Measurements from ENCODE around the gene KDM2A.
A peak's percentile ranks its signal among the peaks of the same experiment; 100 is the strongest.

Gene KDM2A

GRCh38 chr11:67239783-67240575 lies 120.9 kb downstream of the KDM2A start (continued):
- TF ChIP-seq PPARA (CRISPR knock-in tag; IDR thresholded peaks at IDR 0.05; ENCODE audit: borderline replicate concordance) (no peak), ISL1 (CRISPR knock-in tag; IDR thresholded peaks at IDR 0.05) (no peak), ZNF8 (CRISPR knock-in tag; IDR thresholded peaks at IDR 0.05) (no peak), BACH2 (CRISPR knock-in tag; IDR thresholded peaks at IDR 0.05; ENCODE audit: borderline replicate concordance) (no peak), ZNF70 (CRISPR knock-in tag; IDR thresholded peaks at IDR 0.05) (no peak), ARNTL (CRISPR knock-in tag; IDR thresholded peaks at IDR 0.05; ENCODE audit: borderline replicate concordance, low read depth) (no peak), ZFP3 (CRISPR knock-in tag; IDR thresholded peaks at IDR 0.05) (no peak), ZC3H10 (CRISPR knock-in tag; IDR thresholded peaks at IDR 0.05) (no peak), ZNF565 (CRISPR knock-in tag; conservative IDR thresholded peaks at IDR 0.05; ENCODE audit: low read depth) (no peak)

- ATAC-seq, result peak; percentile 37
Observed at GRCh38 chr11:67240576-67241389, 121.7 kb downstream of the KDM2A start.

GRCh38 chr11:67242548-67242947 lies 123.5 kb downstream of the KDM2A start:
- TF ChIP-seq ZFP30 (CRISPR knock-in tag; IDR thresholded peaks at IDR 0.05), result no peak
- no peak for TF ChIP-seq TOX (CRISPR knock-in tag; IDR thresholded peaks at IDR 0.05; ENCODE audit: borderline replicate concordance)
- no peak for TF ChIP-seq PATZ1 (CRISPR knock-in tag; IDR thresholded peaks at IDR 0.05; ENCODE audit: borderline replicate concordance)
- TF ChIP-seq CSDC2 (CRISPR knock-in tag; IDR thresholded peaks at IDR 0.05), result no peak
- TF ChIP-seq GLIS3 (CRISPR knock-in tag; IDR thresholded peaks at IDR 0.05), result no peak
- TF ChIP-seq ZNF565 (CRISPR knock-in tag; conservative IDR thresholded peaks at IDR 0.05; ENCODE audit: low read depth), result no peak
- TF ChIP-seq ZC3H10 (CRISPR knock-in tag; IDR thresholded peaks at IDR 0.05), result no peak

More at GRCh38 chr11:67240576-67241389, 121.7 kb downstream of the KDM2A start:
- TF ChIP-seq ZFP3 (CRISPR knock-in tag; IDR thresholded peaks at IDR 0.05) (no peak), GLIS3 (CRISPR knock-in tag; IDR thresholded peaks at IDR 0.05) (no peak), ZNF8 (CRISPR knock-in tag; IDR thresholded peaks at IDR 0.05) (no peak), CSDC2 (CRISPR knock-in tag; IDR thresholded peaks at IDR 0.05) (no peak)

GRCh38 chr11:67243051-67243450 lies 124.0 kb downstream of the KDM2A start:
- TF ChIP-seq TOX (CRISPR knock-in tag; IDR thresholded peaks at IDR 0.05; ENCODE audit: borderline replicate concordance) (no peak), ISL1 (CRISPR knock-in tag; IDR thresholded peaks at IDR 0.05) (peak; percentile 75), BACH2 (CRISPR knock-in tag; IDR thresholded peaks at IDR 0.05; ENCODE audit: borderline replicate concordance) (no peak), ZFP3 (CRISPR knock-in tag; IDR thresholded peaks at IDR 0.05) (no peak), GLIS3 (CRISPR knock-in tag; IDR thresholded peaks at IDR 0.05) (no peak), CREB5 (CRISPR knock-in tag; IDR thresholded peaks at IDR 0.05; ENCODE audit: low read depth) (no peak), ZFP30 (CRISPR knock-in tag; IDR thresholded peaks at IDR 0.05) (no peak), ZC3H10 (CRISPR knock-in tag; IDR thresholded peaks at IDR 0.05) (no peak), SNAI2 (CRISPR knock-in tag; IDR thresholded peaks at IDR 0.05) (no peak), ZNF8 (CRISPR knock-in tag; IDR thresholded peaks at IDR 0.05) (no peak), ESRRG (CRISPR knock-in tag; IDR thresholded peaks at IDR 0.05) (no peak), ZNF70 (CRISPR knock-in tag; IDR thresholded peaks at IDR 0.05) (peak; percentile 33; the same call in 1 of the 2 replicates), PPARA (CRISPR knock-in tag; IDR thresholded peaks at IDR 0.05; ENCODE audit: borderline replicate concordance) (no peak), CSRNP3 (CRISPR knock-in tag; IDR thresholded peaks at IDR 0.05) (no peak), TSHZ2 (CRISPR knock-in tag; IDR thresholded peaks at IDR 0.05) (no peak), ZNF565 (CRISPR knock-in tag; conservative IDR thresholded peaks at IDR 0.05; ENCODE audit: low read depth) (no peak), PATZ1 (CRISPR knock-in tag; IDR thresholded peaks at IDR 0.05; ENCODE audit: borderline replicate concordance) (no peak)
- no peak; the same call in 2 of the 3 replicates for ATAC-seq

More at GRCh38 chr11:67242548-67242947, 123.5 kb downstream of the KDM2A start:
- ATAC-seq, result no peak

Data from SK-N-SH treated with all-trans-retinoic acid at 6 μM for 48 hours (cell line).